GM12878 (cell line): ENCODE data around the gene NKAIN2. TPM values are rescaled to one million over a fixed set of nuclear protein-coding genes. Genes with fewer than 3 reads are reported as not detected.

ENCODE experiments used
- ATAC-seq: fragments of 200-7000 bp; cut with Tn5 transposase; 3 replicates; pipeline ENCODE4 v1.9.1; 2020; ENCODE audit warnings: mild to moderate bottlenecking, moderate library complexity
- BruUV-seq: library from RNA; stranded (reverse); fragments of 400-500 nt; replicated peaks from 2 replicates; lab custom pipeline; 2021; lab: Mats Ljungman, UMichigan
- CTCF ChIA-PET: fragments of 300-600 bp; sonication (Branson Sonifier 250); formaldehyde crosslinking; extraction: SDS; loops from one replicate; lab custom pipeline; 2021; ENCODE audit warnings: inconsistent platforms; lab: Yijun Ruan, JAX
- POLR2A ChIA-PET: fragments of 350-600 bp; formaldehyde crosslinking; extraction: SDS; loops from one replicate; lab custom pipeline; 2021; ENCODE audit warnings: inconsistent platforms; lab: Charles Lee
- RAD21 ChIA-PET: fragments of 300-600 bp; sonication (Branson Sonifier 250); formaldehyde crosslinking; loops from one replicate; lab custom pipeline; 2023; ENCODE audit warnings: antibody characterized with exemption; ENCODE audit not compliant: unreplicated experiment; lab: Charles Lee
- SMC1A ChIA-PET: fragments of 300-600 bp; sonication (Branson Sonifier 250); formaldehyde crosslinking; loops from one replicate; lab custom pipeline; 2023; ENCODE audit not compliant: unreplicated experiment, uncharacterized antibody; lab: Charles Lee
- DNase-seq: peaks from one replicate; pipeline ENCODE4 v3.0.0-alpha.2; 2011; ENCODE audit warnings: low read depth, low spot score
- FAIRE-seq: peaks from 3 replicates; lab custom pipeline; 2011; peaks lifted over from hg19 to GRCh38; lab: Jason Lieb, UNC
- H2AFZ ChIP-seq: 2 replicates; pipeline ENCODE4 v1.6.0; 2011; ENCODE audit warnings: low read depth, low read length, control low read depth; ENCODE audit not compliant: control insufficient read depth
- H3K27ac ChIP-seq: 2 replicates; pipeline ENCODE4 v1.5.1; 2011; ENCODE audit warnings: control low read depth; ENCODE audit not compliant: control insufficient read depth, insufficient read depth
- H3K27me3 ChIP-seq, 2 experiments: replicated peaks in 1 of 2; 2 replicates each; pipeline versions ENCODE4 v1.6.0 to v1.6.1; 2011; ENCODE audit warnings: low read length in 1 of 2; ENCODE audit not compliant: control insufficient read depth in 2 of 2, insufficient read depth in 2 of 2
- H3K36me3 ChIP-seq, 2 experiments: 2 replicates each; pipeline ENCODE4 v1.5.1; 2011; ENCODE audit warnings: low read length in 1 of 2; ENCODE audit not compliant: control insufficient read depth in 2 of 2, insufficient read depth in 2 of 2
- H3K4me1 ChIP-seq: 2 replicates; pipeline ENCODE4 v1.6.1; 2011; ENCODE audit warnings: mild to moderate bottlenecking, low read length, moderate library complexity, mixed read lengths; ENCODE audit not compliant: control insufficient read depth, insufficient read depth
- H3K4me2 ChIP-seq: 2 replicates; pipeline ENCODE4 v1.6.0; 2011; ENCODE audit warnings: control low read depth; ENCODE audit not compliant: control insufficient read depth, insufficient read depth
- H3K4me3 ChIP-seq: fragments of 200-600 bp; sonication (generic); 2 replicates; pipeline ENCODE4 v1.5.1; 2016
- H3K79me2 ChIP-seq: 2 replicates; pipeline ENCODE4 v1.6.0; 2011; ENCODE audit warnings: low read length; ENCODE audit not compliant: control insufficient read depth, insufficient read depth
- H3K9ac ChIP-seq: 2 replicates; pipeline ENCODE4 v1.8.0; 2011; ENCODE audit warnings: low read length, control low read depth, mixed read lengths; ENCODE audit not compliant: control insufficient read depth, insufficient read depth
- H3K9me3 ChIP-seq: replicated peaks from 3 replicates; pipeline ENCODE4 v1.5.1; 2011; ENCODE audit warnings: mild to moderate bottlenecking, low read length; ENCODE audit not compliant: control insufficient read depth, insufficient read depth
- H4K20me1 ChIP-seq: 2 replicates; pipeline ENCODE4 v1.6.0; 2011; ENCODE audit not compliant: control insufficient read depth, insufficient read depth
- FOXK2 ChIP-seq: fragments of 450-650 bp; IDR thresholded peaks from 2 replicates; pipeline ENCODE4 v1.6.1; 2017; ENCODE audit warnings: mild to moderate bottlenecking, moderate library complexity
- GABPA ChIP-seq: IDR thresholded peaks from 2 replicates; pipeline ENCODE4 v1.6.1; 2014; ENCODE audit warnings: antibody characterized with exemption, low read depth, mild to moderate bottlenecking, inconsistent platforms
- HDAC6 ChIP-seq: fragments of 200-600 bp; sonication (generic); IDR thresholded peaks from one replicate; pipeline ENCODE4 v1.8.0; 2017; ENCODE audit warnings: antibody characterized with exemption; ENCODE audit not compliant: unreplicated experiment
- MLLT1 ChIP-seq: fragments of 450-650 bp; IDR thresholded peaks from 2 replicates; pipeline ENCODE4 v1.6.1; 2016; ENCODE audit warnings: mild to moderate bottlenecking
- NR2F1 ChIP-seq: fragments of 450-650 bp; conservative IDR thresholded peaks from 2 replicates; pipeline ENCODE4 v1.6.1; 2017; ENCODE audit warnings: mild to moderate bottlenecking
- RAD21 ChIP-seq: IDR thresholded peaks from 2 replicates; pipeline ENCODE4 v1.6.1; 2011; ENCODE audit warnings: mild to moderate bottlenecking, low read depth, low read length, moderate library complexity; ENCODE audit not compliant: insufficient read depth
- SIN3A ChIP-seq: IDR thresholded peaks from 2 replicates; pipeline ENCODE4 v1.6.1; 2012; ENCODE audit warnings: low read depth, low read length, improper control_type of control experiment
- YY1 ChIP-seq: IDR thresholded peaks from 2 replicates; pipeline ENCODE4 v1.6.1; 2011; ENCODE audit warnings: low read depth, mild to moderate bottlenecking, low read length
- WGBS: methylation state at CpG from one replicate; pipeline ENCODE4 v1.1.6; 2016; ENCODE audit warnings: low lambda C conversion rate; ENCODE audit not compliant: insufficient replicate concordance, insufficient coverage; ENCODE audit errors: missing lambda C conversion rate; 5-methylcytosine and 5-hydroxymethylcytosine counted together
- in situ Hi-C: fragments of 300-500 bp; cut with MboI; formaldehyde crosslinking; loops from 9 replicates; pipeline ENCODE4 v1.14.3; 2018; ENCODE audit warnings: mixed read lengths
- intact Hi-C: fragments of 100-400 bp; cut with micrococcal nuclease; formaldehyde crosslinking; loops from one replicate; pipeline ENCODE4 v1.14.2; 2022; ENCODE audit not compliant: unreplicated experiment
- polyA plus RNA-seq, 11 experiments: library from polyadenylated mRNA; depleted of rRNA in 4 of 11; unstranded in 6 of 11; stranded (reverse) in 5 of 11; fragments of >200 nt; fragmentation: Nextera tagmentation in 4 of 11; fragmentation: Illumina TruSeq in 1 of 11; extraction: Ambion mirVana in 4 of 11; extraction: Trizol in 1 of 11; gene quantifications; 1 replicate in 1 of 11; 2 replicates in 10 of 11; pipeline versions ENCODE4 v1.2.1 to v1.2.3, GENCODE V29; 2011 to 2016; ENCODE audit warnings: inconsistent platforms in 2 of 11, missing spikeins in 2 of 11, low read depth in 1 of 11
- total RNA-seq, 4 experiments: library from RNA; depleted of rRNA in 3 of 4; stranded (reverse); fragments of >200 nt in 3 of 4; fragmentation: Illumina TruSeq in 1 of 4; extraction: Trizol in 1 of 4; gene quantifications; 2 replicates each; pipeline versions ENCODE4 v1.2.1 to v1.2.3, GENCODE V29; 2013 to 2021

NKAIN2 gene
- total and polyA plus RNA-seq, 10 of the 15 experiments (the other 5 are each of a cell fraction or from before 2014, with no cell fraction given) = not detected

- H2AFZ ChIP-seq = no peak overlapping the region
- H3K4me2 ChIP-seq = no peak overlapping the region
- BruUV-seq = no TSS peak
- no peak for ATAC-seq
- H4K20me1 ChIP-seq = no peaks in the 10 kb centered on the region
- H3K4me1 ChIP-seq = no peaks in the 10 kb centered on the region
- ChIA-PET POLR2A (no interaction called here), SMC1A (no interaction called here), RAD21 (no interaction called here), CTCF (no interaction called here)
- no peak overlapping the region for H3K9ac ChIP-seq
- DNase-seq = no peak
- H3K4me3 ChIP-seq = no peak overlapping the region
- no peaks in the 10 kb centered on the region for H3K27me3 ChIP-seq
- 40% methylated on average over 2 of the region's 2 CpGs for WGBS
- no peaks in the 10 kb centered on the region for H3K9me3 ChIP-seq
- intact Hi-C loops = no loop called here
- H3K36me3 ChIP-seq = no peaks in the 10 kb centered on the region
- in situ Hi-C loops = no loop called here
- H3K79me2 ChIP-seq = no peaks in the 10 kb centered on the region
- H3K27ac ChIP-seq = no peak overlapping the region
- TF ChIP-seq MLLT1 (no peak), FOXK2 (no peak), RAD21 (no peak), NR2F1 (no peak), YY1 (no peak), HDAC6 (no peak), SIN3A (no peak), GABPA (no peak)
- FAIRE-seq = no peak
Measured at GRCh38 chr6:124396361-124396760, 592.7 kb downstream of the NKAIN2 start.
